22Rv1 (cell line): Measurements from ENCODE around the gene MED25.
A peak's percentile ranks its signal among the peaks of the same experiment; 100 is the strongest.

Source experiments
- H3K27ac ChIP-seq: fragments of 450-650 bp; 2 replicates; pipeline ENCODE4 v1.5.1; 2017
- ZFX ChIP-seq: fragments of 450-650 bp; IDR thresholded peaks from 2 replicates; pipeline ENCODE4 v1.6.1; 2017; ENCODE audit warnings: antibody characterized with exemption, borderline replicate concordance
- TF ChIP-seq, protein P1 (sequence below): fragments of 450-650 bp; IDR thresholded peaks from 2 replicates; pipeline ENCODE4 v1.5.1; 2017; ENCODE audit warnings: mild to moderate bottlenecking

Gene MED25

DNA sequence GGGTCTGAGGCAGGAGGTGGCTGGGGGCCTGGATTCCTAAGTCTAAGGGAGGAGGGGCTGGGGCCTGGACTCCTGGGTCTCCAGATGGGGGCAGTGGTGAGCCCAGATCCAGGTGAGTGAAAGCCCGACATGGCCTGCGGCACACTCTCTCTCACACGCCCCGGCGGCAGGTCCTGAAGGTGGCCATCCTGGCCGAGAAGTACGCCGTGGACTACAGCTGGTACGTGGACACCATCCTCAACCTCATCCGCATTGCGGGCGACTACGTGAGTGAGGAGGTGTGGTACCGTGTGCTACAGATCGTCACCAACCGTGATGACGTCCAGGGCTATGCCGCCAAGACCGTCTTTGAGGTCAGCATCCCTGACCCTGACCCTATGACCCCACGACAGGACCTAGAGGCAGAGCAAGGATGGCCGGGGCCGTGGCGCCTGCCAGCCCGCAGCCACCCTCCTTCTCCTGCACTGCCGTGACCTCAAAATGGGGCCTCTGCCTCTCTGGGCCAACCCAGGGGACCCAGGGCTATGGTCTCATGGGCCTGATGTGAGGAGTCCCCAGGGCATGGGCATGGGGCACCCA lies 18.2 kb upstream of the MED25 start:
- no peak for TF ChIP-seq ZFX
- TF ChIP-seq, protein P1, sequence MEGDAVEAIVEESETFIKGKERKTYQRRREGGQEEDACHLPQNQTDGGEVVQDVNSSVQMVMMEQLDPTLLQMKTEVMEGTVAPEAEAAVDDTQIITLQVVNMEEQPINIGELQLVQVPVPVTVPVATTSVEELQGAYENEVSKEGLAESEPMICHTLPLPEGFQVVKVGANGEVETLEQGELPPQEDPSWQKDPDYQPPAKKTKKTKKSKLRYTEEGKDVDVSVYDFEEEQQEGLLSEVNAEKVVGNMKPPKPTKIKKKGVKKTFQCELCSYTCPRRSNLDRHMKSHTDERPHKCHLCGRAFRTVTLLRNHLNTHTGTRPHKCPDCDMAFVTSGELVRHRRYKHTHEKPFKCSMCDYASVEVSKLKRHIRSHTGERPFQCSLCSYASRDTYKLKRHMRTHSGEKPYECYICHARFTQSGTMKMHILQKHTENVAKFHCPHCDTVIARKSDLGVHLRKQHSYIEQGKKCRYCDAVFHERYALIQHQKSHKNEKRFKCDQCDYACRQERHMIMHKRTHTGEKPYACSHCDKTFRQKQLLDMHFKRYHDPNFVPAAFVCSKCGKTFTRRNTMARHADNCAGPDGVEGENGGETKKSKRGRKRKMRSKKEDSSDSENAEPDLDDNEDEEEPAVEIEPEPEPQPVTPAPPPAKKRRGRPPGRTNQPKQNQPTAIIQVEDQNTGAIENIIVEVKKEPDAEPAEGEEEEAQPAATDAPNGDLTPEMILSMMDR = peak; percentile 56
- no peak overlapping the region for H3K27ac ChIP-seq

DNA sequence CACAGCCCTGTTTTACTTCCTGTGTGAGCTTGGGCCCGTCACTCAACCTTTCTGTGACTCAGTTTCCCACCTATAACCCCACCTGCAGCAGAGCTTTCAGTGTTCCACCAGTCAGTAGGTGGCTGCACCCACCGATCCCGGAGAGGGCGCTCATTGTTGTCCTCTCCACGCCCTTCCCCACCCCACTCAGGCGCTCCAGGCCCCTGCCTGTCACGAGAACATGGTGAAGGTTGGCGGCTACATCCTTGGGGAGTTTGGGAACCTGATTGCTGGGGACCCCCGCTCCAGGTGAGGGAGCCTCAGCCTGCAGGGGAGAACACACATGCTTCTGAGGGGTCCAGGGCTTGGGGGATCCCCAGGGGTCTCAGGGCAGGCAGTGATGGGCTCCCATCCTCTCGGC lies 17.3 kb upstream of the MED25 start:
- TF ChIP-seq ZFX = no peak
- TF ChIP-seq, protein P1 = no peak
- H3K27ac ChIP-seq = no peak overlapping the region

DNA sequence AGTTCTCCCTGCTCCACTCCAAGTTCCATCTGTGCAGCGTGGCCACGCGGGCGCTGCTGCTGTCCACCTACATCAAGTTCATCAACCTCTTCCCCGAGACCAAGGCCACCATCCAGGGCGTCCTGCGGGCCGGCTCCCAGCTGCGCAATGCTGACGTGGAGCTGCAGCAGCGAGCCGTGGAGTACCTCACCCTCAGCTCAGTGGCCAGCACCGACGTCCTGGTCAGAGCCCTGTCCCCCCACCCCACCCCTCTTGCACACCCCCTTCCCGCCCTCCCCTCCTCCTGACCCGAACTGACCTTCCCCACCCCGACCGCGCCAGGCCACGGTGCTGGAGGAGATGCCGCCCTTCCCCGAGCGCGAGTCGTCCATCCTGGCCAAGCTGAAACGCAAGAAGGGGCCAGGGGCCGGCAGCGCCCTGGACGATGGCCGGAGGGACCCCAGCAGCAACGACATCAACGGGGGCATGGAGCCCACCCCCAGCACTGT lies 16.6 kb upstream of the MED25 start:
- peak overlapping the region; percentile 85 for H3K27ac ChIP-seq
- TF ChIP-seq ZFX = no peak
- TF ChIP-seq, protein P1 = no peak

DNA sequence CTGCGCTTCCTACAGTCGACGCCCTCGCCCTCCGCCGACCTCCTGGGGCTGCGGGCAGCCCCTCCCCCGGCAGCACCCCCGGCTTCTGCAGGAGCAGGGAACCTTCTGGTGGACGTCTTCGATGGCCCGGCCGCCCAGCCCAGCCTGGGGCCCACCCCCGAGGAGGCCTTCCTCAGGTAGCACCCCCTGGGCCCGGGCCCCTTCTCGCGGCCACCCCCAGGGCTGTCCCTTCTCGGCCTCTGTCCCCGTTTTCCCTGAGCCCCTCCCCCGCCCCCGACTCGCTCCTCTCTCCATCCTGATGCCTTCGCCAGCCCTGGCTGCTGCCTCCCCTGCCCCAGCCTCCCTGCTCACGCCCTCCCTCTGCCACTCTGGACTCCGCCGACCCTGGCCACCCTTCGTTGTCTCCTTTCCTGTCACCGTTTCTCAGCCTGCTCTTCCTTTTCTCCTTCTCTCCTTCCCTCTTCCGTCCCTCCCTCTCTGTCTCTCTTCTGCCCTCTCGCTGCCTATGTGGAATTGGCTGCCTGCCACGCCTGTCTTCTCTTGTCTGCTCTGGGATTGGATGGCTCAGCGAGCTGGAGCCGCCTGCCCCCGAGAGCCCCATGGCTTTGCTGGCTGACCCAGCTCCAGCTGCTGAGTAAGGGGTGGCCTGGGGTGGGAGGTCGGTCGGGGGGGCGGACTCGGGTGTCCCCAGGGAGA lies 16.0 kb upstream of the MED25 start:
- TF ChIP-seq, protein P1 = peak; percentile 30
- TF ChIP-seq ZFX = no peak
- peak overlapping the region; percentile 85 for H3K27ac ChIP-seq

DNA sequence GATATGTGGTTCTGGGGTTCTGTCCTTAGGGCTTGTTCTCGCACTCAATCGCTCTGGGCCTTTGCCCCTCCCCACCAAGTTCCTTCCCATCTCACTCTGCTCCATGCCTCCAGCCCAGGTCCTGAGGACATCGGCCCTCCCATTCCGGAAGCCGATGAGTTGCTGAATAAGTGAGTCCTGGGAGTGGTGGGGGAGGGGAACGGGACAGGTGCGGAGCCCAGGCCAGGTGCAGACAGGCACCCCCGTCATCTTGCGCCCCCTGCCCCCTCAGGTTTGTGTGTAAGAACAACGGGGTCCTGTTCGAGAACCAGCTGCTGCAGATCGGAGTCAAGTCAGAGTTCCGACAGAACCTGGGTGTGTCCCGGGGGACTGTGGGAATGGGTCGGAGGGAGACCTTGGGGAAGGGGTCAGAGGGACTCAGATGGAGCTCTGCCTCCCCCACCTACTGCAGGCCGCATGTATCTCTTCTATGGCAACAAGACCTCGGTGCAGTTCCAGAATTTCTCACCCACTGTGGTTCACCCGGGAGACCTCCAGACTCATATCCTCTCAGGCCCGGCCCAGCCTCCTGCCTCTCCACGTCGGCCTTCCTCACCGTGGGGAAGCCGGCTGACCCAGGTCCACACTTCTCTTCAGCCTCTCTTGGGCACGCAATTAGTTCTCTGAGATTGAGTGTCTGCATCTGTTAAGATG lies 15.1 kb upstream of the MED25 start:
- H3K27ac ChIP-seq = peak overlapping the region; percentile 85
- TF ChIP-seq ZFX = no peak
- TF ChIP-seq, protein P1 = no peak

DNA sequence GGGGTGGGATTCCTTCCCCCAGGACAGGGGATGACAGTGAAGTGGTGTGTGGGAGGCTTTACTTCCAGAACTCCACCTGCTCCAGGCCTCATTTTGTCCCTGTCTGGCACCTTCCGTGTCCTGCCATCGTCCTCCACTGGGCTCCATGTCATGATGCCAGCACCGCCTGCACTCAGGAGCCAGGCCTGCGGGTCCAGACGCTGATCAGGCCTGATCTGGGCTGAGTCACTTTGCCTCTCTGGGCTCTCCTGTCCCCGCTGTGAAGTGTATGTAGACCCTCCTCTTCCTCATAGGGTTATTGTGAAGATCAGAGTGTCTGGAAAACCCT lies 14.6 kb upstream of the MED25 start:
- peak overlapping the region; percentile 85 for H3K27ac ChIP-seq
- no peak for TF ChIP-seq ZFX
- TF ChIP-seq, protein P1 = no peak
